ENCODE measurements around the gene NRCAM. TPM values are rescaled to one million over a fixed set of nuclear protein-coding genes. Genes with fewer than 3 reads are reported as not detected.
A peak's percentile ranks its signal among the peaks of the same experiment; 100 is the strongest.
"Not testable (repeated sequence)": the region's sequence is repeated elsewhere in the genome, so short reads cannot be mapped to it uniquely, and the experiment has no call there.

Gene NRCAM
- total RNA-seq, 1 experiment from 2014 or later: 2.7 TPM

DNA sequence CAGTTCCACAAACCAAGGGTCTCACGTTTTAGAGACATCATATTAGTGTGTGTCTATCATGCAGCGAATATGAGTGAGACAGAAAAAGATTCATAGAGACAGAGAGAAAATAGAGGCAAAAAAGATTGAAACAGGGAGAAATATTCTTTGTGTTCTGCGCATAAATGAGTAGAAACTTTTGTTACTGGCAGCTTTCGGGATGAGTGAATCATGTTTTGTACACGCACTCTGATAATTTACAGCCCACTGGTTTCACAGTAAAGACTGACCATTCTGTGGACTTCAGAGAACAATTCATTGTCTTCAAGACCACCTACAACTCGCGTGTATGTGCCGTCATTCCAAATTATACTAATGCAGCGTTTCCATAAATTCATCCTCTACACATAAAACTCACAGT is 60.2 kb downstream of the NRCAM start:
- Mint-ChIP-seq H3K4me1 (peaks cover 9% of the 10 kb centered on the region), H3K27me3 (ENCODE audit: low read depth) (no peaks in the 10 kb centered on the region), H3K27ac (no peak overlapping the region), H3K4me3 (no peak overlapping the region), H3K36me3 (0 out of 2 replicates have a peak, but pooled peaks cover 4% of the 10 kb centered on the region), H3K9me3 (peaks cover 8% of the 10 kb centered on the region)
- TF ChIP-seq TEAD4 (CRISPR knock-in tag; IDR thresholded peaks at IDR 0.05) (no peak), ZNF317 (CRISPR knock-in tag; IDR thresholded peaks at IDR 0.05; ENCODE audit: borderline replicate concordance, low read depth) (no peak), HMGA2 (CRISPR knock-in tag; IDR thresholded peaks at IDR 0.05) (no peak), ATF3 (CRISPR knock-in tag; conservative IDR thresholded peaks at IDR 0.05) (no peak), ZNF263 (CRISPR knock-in tag; IDR thresholded peaks at IDR 0.05; ENCODE audit: low read depth) (no peak), MLX (CRISPR knock-in tag; IDR thresholded peaks at IDR 0.05) (no peak), GTF2I (CRISPR knock-in tag; conservative IDR thresholded peaks at IDR 0.05) (no peak), ELF4 (CRISPR knock-in tag; IDR thresholded peaks at IDR 0.05; ENCODE audit: low read depth) (no peak), PRRX2 (CRISPR knock-in tag; IDR thresholded peaks at IDR 0.05) (no peak)
- TF ChIP-seq, protein P1, sequence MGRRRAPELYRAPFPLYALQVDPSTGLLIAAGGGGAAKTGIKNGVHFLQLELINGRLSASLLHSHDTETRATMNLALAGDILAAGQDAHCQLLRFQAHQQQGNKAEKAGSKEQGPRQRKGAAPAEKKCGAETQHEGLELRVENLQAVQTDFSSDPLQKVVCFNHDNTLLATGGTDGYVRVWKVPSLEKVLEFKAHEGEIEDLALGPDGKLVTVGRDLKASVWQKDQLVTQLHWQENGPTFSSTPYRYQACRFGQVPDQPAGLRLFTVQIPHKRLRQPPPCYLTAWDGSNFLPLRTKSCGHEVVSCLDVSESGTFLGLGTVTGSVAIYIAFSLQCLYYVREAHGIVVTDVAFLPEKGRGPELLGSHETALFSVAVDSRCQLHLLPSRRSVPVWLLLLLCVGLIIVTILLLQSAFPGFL (CRISPR knock-in tag; IDR thresholded peaks at IDR 0.05; ENCODE audit: borderline replicate concordance): no peak
- DNase-seq (ENCODE audit: low spot score): no peak
- ChIA-PET CTCF (no interaction called here), POLR2A (no interaction called here)
- ATAC-seq: no peak

- ATAC-seq (no peak), DNase-seq (ENCODE audit: low spot score) (no peak)
- no peaks in the 10 kb centered on the region for H3K27me3 Mint-ChIP-seq (ENCODE audit: low read depth)
- no peak overlapping the region for H3K4me3 Mint-ChIP-seq
- POLR2A ChIA-PET: no interaction called here
- no peak overlapping the region for H3K27ac Mint-ChIP-seq
- CTCF ChIA-PET: no interaction called here
- H3K36me3 Mint-ChIP-seq: 0 out of 2 replicates have a peak, but pooled peaks cover 4% of the 10 kb centered on the region
- TF ChIP-seq TCF7 (CRISPR knock-in tag; IDR thresholded peaks at IDR 0.05; ENCODE audit: low read depth): no peak
- TF ChIP-seq ARID4B (CRISPR knock-in tag; IDR thresholded peaks at IDR 0.05; ENCODE audit: borderline replicate concordance): no peak
- no peak for TF ChIP-seq CBFB (CRISPR knock-in tag; IDR thresholded peaks at IDR 0.05; ENCODE audit: low read depth)
- TF ChIP-seq ZNF317 (CRISPR knock-in tag; IDR thresholded peaks at IDR 0.05; ENCODE audit: borderline replicate concordance, low read depth): no peak
- TF ChIP-seq, protein P2, sequence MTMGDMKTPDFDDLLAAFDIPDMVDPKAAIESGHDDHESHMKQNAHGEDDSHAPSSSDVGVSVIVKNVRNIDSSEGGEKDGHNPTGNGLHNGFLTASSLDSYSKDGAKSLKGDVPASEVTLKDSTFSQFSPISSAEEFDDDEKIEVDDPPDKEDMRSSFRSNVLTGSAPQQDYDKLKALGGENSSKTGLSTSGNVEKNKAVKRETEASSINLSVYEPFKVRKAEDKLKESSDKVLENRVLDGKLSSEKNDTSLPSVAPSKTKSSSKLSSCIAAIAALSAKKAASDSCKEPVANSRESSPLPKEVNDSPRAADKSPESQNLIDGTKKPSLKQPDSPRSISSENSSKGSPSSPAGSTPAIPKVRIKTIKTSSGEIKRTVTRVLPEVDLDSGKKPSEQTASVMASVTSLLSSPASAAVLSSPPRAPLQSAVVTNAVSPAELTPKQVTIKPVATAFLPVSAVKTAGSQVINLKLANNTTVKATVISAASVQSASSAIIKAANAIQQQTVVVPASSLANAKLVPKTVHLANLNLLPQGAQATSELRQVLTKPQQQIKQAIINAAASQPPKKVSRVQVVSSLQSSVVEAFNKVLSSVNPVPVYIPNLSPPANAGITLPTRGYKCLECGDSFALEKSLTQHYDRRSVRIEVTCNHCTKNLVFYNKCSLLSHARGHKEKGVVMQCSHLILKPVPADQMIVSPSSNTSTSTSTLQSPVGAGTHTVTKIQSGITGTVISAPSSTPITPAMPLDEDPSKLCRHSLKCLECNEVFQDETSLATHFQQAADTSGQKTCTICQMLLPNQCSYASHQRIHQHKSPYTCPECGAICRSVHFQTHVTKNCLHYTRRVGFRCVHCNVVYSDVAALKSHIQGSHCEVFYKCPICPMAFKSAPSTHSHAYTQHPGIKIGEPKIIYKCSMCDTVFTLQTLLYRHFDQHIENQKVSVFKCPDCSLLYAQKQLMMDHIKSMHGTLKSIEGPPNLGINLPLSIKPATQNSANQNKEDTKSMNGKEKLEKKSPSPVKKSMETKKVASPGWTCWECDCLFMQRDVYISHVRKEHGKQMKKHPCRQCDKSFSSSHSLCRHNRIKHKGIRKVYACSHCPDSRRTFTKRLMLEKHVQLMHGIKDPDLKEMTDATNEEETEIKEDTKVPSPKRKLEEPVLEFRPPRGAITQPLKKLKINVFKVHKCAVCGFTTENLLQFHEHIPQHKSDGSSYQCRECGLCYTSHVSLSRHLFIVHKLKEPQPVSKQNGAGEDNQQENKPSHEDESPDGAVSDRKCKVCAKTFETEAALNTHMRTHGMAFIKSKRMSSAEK (CRISPR knock-in tag; IDR thresholded peaks at IDR 0.05; ENCODE audit: borderline replicate concordance): no peak
- TF ChIP-seq NR2C2 (CRISPR knock-in tag; IDR thresholded peaks at IDR 0.05): no peak
- TF ChIP-seq TEAD4 (CRISPR knock-in tag; IDR thresholded peaks at IDR 0.05): no peak
- TF ChIP-seq NR1H2 (CRISPR knock-in tag; IDR thresholded peaks at IDR 0.05): no peak
- no peak for TF ChIP-seq GABPB1 (CRISPR knock-in tag; IDR thresholded peaks at IDR 0.05)
- TF ChIP-seq ESRRA (CRISPR knock-in tag; IDR thresholded peaks at IDR 0.05; ENCODE audit: borderline replicate concordance): no peak
- no peak for TF ChIP-seq SMAD4 (CRISPR knock-in tag; IDR thresholded peaks at IDR 0.05)
- TF ChIP-seq ZSCAN18 (CRISPR knock-in tag; IDR thresholded peaks at IDR 0.05): no peak
- peaks cover 8% of the 10 kb centered on the region for H3K9me3 Mint-ChIP-seq
- peaks cover 9% of the 10 kb centered on the region for H3K4me1 Mint-ChIP-seq
These were observed 60.8 kb downstream of the NRCAM start for GRCh38 chr7:108395426-108395825.

DNA sequence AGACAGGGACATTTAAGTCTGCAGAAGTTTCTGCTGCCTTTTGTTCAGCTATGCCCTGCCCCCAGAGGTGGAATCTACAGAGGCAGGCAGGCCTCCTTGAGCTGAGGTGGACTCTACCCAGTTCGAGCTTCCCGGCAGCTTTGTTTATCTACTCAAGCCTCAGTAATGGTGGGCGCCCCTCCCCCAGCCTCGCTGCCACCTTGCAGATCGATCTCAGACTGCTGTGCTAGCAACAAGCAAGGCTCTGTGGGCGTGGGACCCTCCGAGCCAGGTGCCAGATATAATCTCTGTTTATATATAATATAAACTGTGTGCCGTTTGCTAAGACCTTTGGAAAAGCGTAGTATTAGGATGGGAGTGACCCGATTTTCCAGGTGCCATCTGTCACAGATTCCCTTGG is 63.1 kb downstream of the NRCAM start:
- CTCF ChIA-PET: interaction anchor here (1.2 kb wide), 1 partner anchor 62 kb away, joined by 3 read pairs; no protein-coding TSS in a partner anchor
- H3K9me3 Mint-ChIP-seq; H3K36me3 Mint-ChIP-seq; H3K27me3 Mint-ChIP-seq (ENCODE audit: low read depth); H3K4me3 Mint-ChIP-seq; H3K4me1 Mint-ChIP-seq; POLR2A ChIA-PET; H3K27ac Mint-ChIP-seq; ATAC-seq: not testable (repeated sequence)
- peak; percentile 22 for DNase-seq (ENCODE audit: low spot score)
